ENCODE results near the gene FUBP3.

- TF ChIP-seq, protein P1, sequence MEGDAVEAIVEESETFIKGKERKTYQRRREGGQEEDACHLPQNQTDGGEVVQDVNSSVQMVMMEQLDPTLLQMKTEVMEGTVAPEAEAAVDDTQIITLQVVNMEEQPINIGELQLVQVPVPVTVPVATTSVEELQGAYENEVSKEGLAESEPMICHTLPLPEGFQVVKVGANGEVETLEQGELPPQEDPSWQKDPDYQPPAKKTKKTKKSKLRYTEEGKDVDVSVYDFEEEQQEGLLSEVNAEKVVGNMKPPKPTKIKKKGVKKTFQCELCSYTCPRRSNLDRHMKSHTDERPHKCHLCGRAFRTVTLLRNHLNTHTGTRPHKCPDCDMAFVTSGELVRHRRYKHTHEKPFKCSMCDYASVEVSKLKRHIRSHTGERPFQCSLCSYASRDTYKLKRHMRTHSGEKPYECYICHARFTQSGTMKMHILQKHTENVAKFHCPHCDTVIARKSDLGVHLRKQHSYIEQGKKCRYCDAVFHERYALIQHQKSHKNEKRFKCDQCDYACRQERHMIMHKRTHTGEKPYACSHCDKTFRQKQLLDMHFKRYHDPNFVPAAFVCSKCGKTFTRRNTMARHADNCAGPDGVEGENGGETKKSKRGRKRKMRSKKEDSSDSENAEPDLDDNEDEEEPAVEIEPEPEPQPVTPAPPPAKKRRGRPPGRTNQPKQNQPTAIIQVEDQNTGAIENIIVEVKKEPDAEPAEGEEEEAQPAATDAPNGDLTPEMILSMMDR (IDR thresholded peaks at IDR 0.05 in 8 of 11, conservative IDR thresholded peaks at IDR 0.05 in 3 of 11), result no peak
- no peak for TF ChIP-seq POLR2A (IDR thresholded peaks at IDR 0.05)
Measured at GRCh38 chr9:130639866-130640555, 60.6 kb downstream of the FUBP3 start.
